ENCODE measurements around the gene IL9R.
"Not testable (repeated sequence)": the region's sequence is repeated elsewhere in the genome, so short reads cannot be mapped to it uniquely, and the experiment has no call there.

The IL9R gene, protein sequence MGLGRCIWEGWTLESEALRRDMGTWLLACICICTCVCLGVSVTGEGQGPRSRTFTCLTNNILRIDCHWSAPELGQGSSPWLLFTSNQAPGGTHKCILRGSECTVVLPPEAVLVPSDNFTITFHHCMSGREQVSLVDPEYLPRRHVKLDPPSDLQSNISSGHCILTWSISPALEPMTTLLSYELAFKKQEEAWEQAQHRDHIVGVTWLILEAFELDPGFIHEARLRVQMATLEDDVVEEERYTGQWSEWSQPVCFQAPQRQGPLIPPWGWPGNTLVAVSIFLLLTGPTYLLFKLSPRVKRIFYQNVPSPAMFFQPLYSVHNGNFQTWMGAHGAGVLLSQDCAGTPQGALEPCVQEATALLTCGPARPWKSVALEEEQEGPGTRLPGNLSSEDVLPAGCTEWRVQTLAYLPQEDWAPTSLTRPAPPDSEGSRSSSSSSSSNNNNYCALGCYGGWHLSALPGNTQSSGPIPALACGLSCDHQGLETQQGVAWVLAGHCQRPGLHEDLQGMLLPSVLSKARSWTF

DNA sequence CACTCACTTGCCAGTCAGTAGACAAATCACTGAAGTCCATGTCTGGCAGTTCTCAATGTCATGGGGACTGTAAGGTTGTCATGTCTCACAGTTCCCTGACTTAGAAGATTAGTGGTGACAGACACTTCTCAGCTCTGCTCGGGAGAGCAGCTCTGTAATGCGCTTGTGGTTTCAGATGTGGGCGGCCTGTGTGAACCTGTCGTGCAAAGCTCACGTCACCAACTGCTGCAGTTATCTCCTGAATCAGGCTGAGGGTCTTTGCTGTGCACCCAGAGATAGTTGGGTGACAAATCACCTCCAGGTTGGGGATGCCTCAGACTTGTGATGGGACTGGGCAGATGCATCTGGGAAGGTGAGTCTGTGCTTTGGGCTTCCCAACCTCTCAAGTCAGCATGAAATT lies at the start of gene IL9R:
Gene IL9R (plus strand): TSS at position 261 of the 400 bp plus-strand sequence. CDS start 64 bp downstream, at position 325.
- DNase-seq (ENCODE audit: low read depth in 2 of 2), result peak; percentile 62 to 63

DNA sequence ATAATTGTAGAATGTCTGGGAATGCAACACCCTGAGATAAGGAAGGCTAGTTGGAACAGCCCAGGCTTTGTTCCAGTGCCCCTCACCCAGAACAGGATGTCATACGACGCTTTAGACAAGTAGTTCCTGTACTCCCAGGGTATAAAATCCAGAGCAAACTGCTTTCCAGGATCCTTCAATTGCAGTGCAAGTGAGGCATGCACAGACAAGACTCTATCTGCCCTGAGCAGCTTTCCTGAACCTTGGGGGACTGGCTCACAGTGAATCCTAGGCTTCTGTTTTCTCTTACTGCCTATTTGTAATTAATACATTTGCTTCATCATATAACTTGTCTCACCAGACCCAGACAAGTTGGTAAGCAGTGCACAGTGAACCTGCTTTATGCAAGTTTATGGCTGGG lies 48.4 kb upstream of the IL9R start:
- no peak for DNase-seq (ENCODE audit: low read depth in 2 of 2)

DNA sequence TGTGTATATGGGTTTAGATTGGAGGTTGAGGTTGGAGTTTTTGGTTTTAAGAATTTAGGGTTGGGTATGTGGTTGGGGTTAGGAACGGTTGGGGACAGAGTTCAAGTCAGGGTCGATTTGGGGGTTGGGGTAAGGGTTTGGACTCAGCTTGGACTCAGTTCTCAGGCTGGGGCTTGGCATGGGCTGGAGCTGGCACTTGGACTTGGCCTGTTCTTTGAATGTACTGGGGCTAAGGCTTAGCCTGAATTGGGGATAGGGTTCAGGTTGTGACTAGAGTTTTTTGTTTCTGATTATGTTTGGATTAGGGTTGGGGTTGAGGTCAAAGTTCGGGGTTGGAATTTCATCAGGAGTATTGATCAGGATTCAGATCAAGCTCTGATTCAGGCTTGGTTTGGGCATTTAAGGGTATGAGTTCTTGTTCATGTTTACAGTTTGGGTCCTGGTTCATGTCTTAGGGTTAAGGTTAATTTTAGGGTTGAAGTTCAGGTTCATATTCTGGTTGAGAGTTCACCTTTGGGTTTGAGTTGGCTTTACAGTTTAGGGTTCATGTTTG lies 46.2 kb upstream of the IL9R start:
- no peak for DNase-seq (ENCODE audit: low read depth in 2 of 2)

DNA sequence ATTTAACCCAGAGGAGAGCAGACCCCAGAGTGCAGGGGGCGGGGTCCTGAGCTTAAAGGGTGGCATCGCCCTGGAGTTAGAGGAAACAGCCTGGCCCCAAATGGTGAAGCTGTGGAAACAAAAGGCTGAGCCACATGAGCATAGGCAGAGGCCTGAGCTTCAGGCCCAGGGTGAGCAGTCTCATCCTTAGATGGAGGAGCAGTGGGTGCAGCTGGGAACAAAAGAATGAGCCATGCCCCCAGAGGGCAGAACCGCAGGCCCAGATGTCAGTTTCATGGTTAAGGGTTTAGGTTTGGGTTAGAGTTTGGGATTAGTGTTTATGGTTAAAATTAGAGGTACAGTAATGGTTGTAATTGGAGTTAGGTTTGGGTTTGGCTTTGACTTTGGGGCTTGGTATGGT lies 44.4 kb upstream of the IL9R start:
- DNase-seq (ENCODE audit: low read depth in 2 of 2), result no peak

DNA sequence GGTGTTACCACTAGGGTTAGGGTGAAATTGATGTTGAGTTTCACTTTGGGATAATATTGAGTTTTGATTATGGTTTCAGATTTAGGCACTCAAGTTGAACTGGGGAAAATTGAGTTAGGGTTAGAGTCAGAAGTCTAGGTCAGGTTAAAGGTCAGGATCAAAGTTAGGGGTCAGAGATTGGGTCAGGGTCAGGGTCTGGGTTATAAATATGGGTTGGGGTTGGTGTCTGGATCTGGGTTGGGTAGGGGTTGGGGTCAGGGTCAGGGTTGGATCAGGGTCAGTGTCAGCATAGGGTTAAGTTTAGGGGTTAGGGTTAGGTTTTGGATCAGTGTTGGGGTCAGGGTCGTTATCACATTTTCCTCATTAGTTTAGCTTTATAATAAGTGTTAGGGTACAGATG lies 42.7 kb upstream of the IL9R start:
- no peak for DNase-seq (ENCODE audit: low read depth in 2 of 2)

DNA sequence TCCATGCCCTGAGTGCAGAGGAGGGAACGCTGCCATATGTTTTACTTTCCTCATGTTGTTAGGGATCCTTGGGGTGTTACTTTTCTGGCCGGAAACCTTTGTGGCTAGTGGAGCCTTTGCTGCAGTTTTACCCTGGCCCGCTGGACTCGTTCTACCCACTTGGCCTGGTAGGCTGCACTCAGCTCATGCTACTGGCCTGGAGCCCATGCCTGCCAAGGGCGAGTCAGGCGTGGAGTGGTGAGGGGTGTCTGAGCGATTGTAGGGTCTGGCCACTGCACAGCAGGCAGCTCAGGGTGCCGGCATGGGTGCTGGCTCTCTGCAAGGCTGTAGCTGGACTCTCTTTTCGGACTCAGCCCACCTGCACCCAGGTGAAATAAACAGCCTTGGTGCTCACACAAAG lies 41.4 kb upstream of the IL9R start:
- no peak for DNase-seq (ENCODE audit: low read depth in 2 of 2)

DNA sequence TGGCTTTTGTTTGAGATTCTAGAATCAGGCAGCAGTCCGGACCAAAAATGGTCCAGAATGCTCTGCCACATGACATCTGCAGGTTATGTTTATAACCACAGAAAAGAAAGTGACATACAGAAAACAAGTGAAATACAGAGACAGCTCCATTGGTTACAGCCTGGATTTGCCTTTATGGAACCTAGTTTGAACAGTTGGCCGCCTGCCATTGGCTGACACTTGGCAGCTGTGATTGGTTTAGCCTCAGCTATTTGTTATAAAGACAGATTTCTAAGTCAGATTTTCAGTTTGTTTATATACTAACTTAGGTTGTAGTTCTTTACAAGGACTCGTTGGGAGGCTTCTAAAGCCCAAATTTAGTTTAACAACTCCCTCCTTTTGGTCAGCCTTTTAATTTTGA lies 40.8 kb upstream of the IL9R start:
- no peak for DNase-seq (ENCODE audit: low read depth in 2 of 2)

DNA sequence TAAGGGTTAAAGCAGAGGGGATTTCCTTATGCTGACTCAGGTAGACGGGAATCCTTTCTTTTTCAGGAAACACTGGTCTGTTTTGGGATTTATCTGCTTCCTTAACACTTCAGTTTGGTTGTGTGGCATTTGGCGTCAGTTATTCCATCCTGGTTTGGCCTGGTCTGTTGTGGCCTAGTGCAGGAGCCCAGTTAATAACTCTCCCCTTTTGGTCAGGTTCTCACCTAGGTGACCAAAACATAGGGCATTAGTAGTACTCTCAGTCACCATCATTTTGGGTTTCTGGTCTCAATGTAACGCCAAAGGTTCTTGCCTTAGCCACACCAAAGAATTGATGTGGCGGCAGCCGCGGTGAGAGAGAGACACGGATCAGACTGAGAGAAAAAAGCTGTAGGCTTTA lies 39.7 kb upstream of the IL9R start:
- no peak for DNase-seq (ENCODE audit: low read depth in 2 of 2)

DNA sequence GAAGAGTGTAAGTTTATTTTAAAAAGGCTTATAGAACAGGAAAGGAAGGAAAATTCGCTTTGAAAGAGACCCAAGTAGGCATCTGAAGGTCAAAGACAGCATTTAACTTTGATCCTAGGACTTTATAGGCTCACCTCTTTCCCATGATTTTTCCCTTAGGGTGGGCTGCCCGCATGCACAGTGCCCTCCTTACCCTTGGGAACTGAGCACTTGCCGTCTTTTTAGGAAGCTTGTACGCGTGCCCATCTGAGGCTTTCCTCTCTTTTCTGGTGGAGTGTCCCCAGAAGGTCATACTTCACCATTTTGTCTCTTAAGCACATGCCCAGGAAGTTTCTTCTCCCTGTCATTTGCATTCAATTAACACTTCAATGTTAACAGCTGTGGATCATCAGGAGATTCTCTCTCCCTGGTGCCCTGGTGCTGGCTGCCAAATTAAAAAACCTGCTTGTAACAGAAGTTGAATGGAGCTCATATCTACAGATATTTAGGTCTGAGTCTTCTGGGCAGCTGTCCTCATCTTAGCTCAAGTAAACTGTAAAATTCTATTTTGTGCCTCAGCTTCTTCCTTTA lies 38.4 kb upstream of the IL9R start:
- DNase-seq (ENCODE audit: low read depth in 2 of 2), result no peak

DNA sequence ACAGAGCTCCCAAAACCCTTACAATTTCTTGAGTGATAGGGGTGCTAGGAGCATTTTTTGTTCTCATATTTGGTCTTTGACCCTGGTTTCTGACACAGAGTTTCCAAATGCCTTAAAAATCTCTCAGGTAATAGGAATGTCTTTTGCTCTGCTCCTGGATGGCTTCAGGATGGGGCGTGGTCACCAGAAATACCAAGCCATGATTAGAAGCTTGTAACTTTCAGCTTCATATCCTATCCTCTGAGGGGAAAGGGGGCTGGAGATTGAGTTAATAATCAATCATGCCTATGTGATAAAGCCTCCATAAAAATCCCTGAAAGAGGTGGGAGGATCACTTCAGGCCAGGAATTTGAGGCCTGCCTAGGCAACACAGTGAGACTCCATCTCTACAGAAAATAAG lies 34.6 kb upstream of the IL9R start:
- DNase-seq (ENCODE audit: low read depth in 2 of 2), result no peak

DNA sequence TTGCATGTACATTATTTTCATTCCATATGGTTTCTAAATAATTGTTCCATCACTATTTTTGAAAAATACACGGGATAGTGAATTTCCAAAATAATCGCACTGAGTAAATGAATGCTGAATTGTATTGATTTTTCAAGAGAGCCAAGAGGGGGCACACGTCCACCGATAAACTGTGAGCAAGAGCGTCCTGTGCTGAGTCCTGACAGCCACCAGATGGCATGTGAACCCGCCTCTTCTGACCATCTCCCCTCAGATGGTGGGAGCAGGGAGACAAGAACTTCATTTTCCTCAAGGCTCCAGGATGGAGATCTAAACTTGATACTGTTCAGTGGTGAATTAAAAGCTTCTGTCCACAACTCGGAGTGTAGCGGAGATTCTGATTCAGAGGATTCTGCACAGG lies 30.6 kb upstream of the IL9R start:
- peak; percentile 8 to 15 for DNase-seq (ENCODE audit: low read depth in 2 of 2)

DNA sequence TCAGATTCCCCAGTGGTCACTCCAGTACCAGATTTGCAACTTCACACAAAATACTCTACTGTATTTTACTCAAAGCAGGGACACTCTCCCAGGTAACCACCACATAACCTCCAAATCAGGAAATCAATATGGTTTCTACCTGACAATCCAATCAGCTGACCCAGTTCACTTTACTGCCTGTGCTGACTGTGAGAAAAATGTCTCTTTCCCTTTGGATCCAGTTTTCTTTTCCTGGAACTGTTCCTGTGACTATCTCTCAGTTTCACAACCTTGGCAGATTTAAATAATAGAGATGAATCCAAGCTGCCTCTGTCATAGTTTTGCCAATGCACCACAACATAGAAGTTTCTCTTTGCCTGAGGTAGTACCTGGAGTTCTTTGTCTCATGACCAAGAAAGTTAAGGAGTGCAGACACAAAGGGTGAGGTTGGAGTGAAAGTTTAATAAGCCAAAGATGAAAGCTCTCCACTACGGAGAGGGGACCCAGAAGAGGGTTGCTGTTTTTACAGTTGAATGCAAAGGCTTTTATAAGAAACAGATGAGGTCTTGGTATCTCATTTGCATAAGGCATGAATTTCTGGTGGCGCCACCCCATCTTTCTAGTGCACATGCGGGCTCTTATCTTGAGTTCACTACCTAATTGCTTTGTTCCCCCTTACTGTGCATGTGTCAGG lies 29.7 kb upstream of the IL9R start:
- no peak for DNase-seq (ENCODE audit: low read depth in 2 of 2)

DNA sequence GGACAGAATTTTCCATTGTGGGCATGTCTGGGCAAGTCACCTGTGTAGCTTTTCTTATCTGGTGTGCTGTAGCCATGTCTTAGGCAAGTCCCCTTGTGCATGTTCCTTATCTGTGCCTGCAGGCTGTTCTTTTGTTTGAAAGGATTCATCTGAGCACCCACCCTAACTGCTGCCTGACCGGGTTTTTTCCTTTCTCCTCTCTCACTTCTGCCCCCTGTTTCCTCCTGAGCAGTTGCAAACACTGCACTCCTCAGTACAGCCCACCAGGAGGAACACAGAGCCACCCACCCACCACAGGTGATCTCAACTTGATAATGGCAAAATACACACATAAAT lies 29.2 kb upstream of the IL9R start:
- no peak for DNase-seq (ENCODE audit: low read depth in 2 of 2)

DNA sequence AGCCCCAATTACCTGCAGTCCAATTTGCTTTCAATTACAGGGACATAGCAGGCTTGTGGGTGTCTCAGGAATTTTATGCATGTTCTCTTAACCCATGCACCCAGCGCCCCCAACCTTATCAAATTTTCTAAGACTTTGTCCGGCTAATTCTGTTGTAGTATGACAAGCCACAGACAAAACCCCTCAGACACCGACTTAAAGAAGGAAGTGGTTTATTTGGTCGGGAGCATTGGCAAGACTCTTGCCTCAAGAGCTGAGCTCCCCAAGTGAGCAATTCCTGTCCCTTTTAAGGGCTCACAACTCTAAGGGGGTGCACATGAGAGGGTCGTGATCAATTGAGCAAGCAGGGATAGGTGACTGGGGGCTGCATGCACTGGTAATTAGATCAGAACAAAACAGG lies 28.7 kb upstream of the IL9R start:
- no peak for DNase-seq (ENCODE audit: low read depth in 2 of 2)

DNA sequence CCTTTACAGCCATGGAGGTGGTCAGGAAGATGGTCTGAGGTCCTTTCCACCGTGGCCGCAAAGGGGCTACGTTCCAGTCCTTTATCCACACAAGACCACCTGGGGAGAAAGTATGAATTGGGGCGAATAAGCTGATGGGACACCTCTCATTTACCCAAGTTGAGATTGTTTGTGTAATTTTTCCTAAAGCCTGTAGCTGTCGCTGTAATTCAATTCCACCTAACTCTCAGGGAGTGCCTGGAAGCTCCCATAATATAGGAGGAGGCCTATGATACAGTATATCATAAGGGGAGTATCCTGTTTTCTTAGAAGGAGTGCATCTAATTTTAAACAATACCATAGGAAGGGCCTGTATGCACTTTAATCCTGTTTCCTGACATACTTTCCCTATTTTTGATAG lies 25.8 kb upstream of the IL9R start:
- not testable (repeated sequence) for DNase-seq (ENCODE audit: low read depth in 2 of 2)

DNA sequence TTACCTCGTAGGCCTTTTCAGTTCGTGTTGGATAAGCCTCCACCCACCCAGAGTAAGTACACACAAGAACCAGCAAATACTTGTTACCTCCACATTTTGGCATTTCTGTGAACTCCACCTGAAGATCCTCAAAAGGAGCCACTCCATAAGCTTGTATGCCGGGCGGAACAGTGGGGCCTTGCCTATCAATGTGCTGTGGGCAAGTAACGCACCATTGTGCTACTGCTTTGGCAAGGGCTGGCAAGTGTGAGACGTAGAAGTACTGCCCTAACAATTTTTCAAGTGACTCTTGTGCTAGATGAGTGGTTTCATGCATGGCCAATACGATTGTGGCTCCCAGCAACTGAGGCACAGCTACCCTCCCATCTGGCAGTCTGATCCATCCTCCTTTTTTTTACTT lies 25.3 kb upstream of the IL9R start:
- not testable (repeated sequence) for DNase-seq (ENCODE audit: low read depth in 2 of 2)

DNA sequence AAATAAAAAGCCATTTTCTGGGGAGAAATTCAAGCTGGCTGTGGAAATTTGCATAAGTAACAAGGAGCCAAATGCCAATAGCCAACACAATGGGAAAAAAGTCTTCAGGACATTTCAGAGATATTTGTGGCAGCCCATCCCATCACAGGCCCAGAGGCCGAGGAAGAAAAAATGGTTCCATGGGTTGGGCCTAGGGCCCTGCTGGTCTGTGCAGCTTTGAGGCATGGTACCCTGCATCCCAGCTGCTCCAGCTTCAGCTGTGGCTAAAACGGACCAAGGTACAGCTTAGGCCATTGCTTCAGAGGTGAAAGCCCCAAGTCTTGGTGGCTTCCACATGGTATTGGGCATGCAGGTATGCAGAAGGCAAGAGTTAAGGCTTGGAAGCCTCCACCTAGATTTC lies 14.2 kb upstream of the IL9R start:
- no peak for DNase-seq (ENCODE audit: low read depth in 2 of 2)

DNA sequence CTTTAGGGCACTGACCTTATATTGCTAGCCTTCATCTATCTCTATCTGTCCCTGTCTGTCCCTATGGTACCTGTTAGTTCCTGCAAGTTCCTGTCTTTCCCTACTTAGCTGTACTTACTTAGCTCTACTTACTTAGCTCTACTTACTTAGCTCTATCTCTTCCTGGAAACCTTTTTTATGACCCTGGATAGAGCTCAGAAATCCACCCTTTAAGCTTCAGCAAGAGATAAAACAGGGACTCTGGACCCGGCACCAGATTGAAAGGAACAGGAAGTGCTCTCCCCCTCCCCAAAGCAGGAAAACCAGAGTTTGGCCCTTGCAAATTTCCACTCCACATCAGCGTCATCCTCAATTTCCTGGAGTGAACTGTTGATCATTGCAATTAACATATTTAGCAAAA lies 12.3 kb upstream of the IL9R start:
- DNase-seq (ENCODE audit: low read depth in 2 of 2), result no peak

DNA sequence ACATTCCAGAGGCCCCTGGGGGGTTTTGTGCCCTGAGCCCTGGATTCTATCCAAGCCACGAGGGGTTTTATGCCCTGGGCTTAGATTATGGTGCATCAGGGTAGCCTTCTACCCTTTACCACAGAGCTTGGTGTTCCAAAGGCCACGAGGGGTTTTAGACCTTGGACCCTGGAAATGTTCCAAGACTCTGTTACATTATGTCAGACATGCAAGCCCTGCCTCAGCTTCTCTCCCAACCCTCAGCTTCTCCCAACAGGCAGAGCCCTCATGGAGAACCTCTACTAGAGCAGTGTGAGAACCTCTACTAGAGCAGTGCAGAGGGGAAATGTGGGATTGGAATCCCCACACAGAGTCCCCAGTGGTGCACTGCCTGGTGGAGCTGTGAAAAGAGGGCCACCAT lies 10.5 kb upstream of the IL9R start:
- DNase-seq (ENCODE audit: low read depth in 2 of 2), result not testable (repeated sequence)

DNA sequence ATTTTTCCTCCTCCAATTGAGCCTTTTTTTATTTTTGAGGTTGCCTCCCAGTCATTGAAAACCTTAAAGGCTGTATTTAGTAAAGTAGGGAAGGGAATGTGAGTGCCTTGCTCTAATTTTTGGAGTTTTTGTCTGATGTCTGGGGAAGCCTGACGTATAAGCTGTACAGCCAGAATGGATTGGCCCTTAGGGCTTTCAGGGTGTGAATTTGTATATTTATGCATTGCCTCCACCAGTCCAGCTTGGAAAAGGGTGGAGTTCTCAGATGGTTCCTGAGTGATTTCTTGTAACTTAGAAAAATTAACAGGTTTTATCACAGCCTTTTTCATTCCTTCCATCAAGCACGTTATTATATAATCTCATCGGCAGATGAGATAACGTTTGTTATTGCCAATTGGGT lies 8.6 kb upstream of the IL9R start:
- no peak for DNase-seq (ENCODE audit: low read depth in 2 of 2)

DNA sequence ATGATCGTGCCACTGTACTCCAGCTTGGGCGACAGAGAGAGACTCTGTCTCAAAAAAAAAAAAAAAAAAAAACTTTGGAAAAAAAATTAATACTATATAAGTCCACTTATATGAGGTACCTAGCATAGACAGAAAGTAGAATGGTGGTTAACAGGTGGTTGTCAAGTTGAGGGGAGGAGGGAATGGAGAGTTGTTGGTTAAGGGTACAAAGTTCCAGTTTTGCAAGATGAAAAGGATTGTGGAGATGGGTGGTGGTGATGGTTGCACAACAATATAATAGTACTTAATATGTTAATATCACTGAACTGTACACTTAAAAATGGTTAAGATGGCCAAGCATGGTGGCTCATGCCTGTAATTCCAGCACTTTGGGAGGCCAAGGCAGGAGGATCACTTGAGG lies 4.1 kb upstream of the IL9R start:
- DNase-seq (ENCODE audit: low read depth in 2 of 2), result no peak

DNA sequence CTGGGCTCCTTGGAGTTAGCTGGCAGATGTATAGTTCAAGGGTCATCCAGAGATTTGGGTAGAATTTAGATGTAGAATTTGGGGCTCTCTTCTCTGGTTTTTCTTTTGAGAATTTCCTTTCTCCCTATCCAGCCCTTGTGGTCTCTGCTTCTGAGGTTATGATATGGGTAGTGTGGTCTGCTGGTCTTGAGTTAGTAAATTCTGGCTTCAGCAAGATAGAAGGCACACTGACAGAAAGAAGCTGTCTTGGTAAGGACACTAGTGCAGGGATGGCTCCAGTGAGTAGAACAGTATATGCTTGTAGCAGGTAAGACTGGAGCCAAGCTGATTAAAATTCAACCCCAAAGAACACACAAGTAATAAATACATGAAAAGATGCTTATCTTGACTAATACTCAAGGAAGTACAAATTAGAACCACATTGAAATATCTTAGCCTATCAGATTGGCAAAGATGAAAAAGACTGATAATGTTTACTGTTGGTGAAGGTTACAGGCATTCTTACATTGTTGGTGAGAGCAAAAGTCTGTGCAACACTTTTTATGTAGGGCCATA lies 2.1 kb upstream of the IL9R start:
- DNase-seq (ENCODE audit: low read depth in 2 of 2), result no peak
